ENCODE data around the gene ETNK2. TPM values are rescaled to one million over a fixed set of nuclear protein-coding genes. Genes with fewer than 3 reads are reported as not detected.

Gene ETNK2
- total RNA-seq, 4 donors from 2014 or later: 0.66 to 3.1 (median 2.3) TPM

DNA sequence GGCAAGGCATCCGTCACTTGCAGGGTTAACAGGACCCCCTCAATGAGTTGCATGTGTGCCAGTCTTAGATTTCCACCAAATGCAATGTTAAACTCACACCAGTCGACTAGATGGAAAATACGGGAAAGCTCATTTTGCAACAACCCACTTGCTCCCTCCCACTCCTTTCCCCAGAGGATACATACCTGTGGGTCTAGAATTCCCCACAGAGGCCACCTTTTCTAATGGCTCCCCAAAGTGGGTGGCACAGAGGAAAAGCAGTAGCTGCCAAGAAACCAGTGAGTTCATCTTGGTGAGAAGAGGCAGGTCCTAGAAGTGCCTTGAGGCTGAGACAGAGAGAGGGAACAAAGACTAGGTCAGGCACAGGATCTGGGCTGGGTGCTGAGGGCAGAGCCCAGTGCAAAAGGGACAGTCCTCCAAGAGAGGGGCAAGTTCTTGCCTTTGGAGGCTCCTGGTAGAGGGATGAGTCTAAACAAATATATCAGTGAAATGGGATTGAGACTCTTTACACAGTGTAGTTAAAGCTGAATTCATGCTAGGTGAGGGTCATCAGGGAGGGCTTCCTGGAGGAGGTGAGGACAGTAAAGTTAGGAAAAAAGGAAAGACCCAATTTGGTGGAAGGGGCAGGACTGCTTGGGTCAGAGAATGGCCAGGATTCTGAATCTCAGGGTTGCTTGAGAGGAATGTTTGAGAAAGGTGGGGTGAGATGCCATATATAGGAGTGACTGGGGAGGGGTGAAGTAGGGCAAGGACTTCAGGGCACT, 40.9 kb upstream of the ETNK2 start:
- in situ Hi-C loops (cut with MboI; ENCODE audit: low sequenced_read_pairs in 4 of 4): no loop called here
- intact Hi-C loops (cut with DNase I; ENCODE audit: low total_unique reads): no loop called here
- Histone ChIP-seq H3K4me3 (no peak overlapping the region), H3K27ac (no peak overlapping the region), H3K4me1 (peaks cover 0 to 5% of the 10 kb centered on the region in 2 donors), H3K36me3 (no peaks in the 10 kb centered on the region), H3K27me3 (peaks cover 3 to 27% (median 12%) of the 10 kb centered on the region in 3 donors), H3K9me3 (no peaks in the 10 kb centered on the region)
- TF ChIP-seq, protein P1, sequence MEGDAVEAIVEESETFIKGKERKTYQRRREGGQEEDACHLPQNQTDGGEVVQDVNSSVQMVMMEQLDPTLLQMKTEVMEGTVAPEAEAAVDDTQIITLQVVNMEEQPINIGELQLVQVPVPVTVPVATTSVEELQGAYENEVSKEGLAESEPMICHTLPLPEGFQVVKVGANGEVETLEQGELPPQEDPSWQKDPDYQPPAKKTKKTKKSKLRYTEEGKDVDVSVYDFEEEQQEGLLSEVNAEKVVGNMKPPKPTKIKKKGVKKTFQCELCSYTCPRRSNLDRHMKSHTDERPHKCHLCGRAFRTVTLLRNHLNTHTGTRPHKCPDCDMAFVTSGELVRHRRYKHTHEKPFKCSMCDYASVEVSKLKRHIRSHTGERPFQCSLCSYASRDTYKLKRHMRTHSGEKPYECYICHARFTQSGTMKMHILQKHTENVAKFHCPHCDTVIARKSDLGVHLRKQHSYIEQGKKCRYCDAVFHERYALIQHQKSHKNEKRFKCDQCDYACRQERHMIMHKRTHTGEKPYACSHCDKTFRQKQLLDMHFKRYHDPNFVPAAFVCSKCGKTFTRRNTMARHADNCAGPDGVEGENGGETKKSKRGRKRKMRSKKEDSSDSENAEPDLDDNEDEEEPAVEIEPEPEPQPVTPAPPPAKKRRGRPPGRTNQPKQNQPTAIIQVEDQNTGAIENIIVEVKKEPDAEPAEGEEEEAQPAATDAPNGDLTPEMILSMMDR (IDR thresholded peaks at IDR 0.05 in 4 of 5, conservative IDR thresholded peaks at IDR 0.05 in 1 of 5): no peak
- no peak for TF ChIP-seq POLR2A (IDR thresholded peaks at IDR 0.05)
- DNase-seq (no peak), ATAC-seq (no peak)

DNA sequence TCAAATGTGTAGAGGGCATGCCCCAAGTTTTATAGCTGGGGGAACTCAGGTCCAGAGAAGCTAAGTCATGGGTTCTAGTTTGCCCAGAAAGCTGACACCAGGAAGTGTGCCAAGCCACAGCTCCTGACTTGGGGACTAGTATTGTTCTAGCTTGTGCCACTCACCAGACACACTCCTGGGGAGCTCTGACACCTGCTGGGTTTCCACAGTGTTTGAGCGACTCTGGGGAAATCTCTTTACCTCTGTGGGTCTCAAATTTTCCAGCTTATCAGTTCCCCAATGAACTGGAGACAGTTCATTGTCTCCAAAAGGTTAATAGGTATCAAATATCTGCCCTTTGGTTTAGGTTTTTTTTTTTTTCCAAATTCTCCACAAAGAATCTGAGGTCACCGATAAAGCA, 40.2 kb upstream of the ETNK2 start:
- peaks cover 0 to 5% of the 10 kb centered on the region in 2 donors for H3K4me1 ChIP-seq
- H3K27me3 ChIP-seq: peaks cover 3 to 28% (median 12%) of the 10 kb centered on the region in 3 donors
- DNase-seq (no peak), ATAC-seq (no peak)
- no peak for TF ChIP-seq POLR2A (IDR thresholded peaks at IDR 0.05)
- TF ChIP-seq, protein P1 (IDR thresholded peaks at IDR 0.05 in 4 of 5, conservative IDR thresholded peaks at IDR 0.05 in 1 of 5): no peak
- no peak overlapping the region for H3K4me3 ChIP-seq
- H3K36me3 ChIP-seq: no peaks in the 10 kb centered on the region
- H3K9me3 ChIP-seq: no peaks in the 10 kb centered on the region
- in situ Hi-C loops (cut with MboI; ENCODE audit: low sequenced_read_pairs in 4 of 4) (no loop called here), intact Hi-C loops (cut with DNase I; ENCODE audit: low total_unique reads) (no loop called here)
- no peak overlapping the region for H3K27ac ChIP-seq

DNA sequence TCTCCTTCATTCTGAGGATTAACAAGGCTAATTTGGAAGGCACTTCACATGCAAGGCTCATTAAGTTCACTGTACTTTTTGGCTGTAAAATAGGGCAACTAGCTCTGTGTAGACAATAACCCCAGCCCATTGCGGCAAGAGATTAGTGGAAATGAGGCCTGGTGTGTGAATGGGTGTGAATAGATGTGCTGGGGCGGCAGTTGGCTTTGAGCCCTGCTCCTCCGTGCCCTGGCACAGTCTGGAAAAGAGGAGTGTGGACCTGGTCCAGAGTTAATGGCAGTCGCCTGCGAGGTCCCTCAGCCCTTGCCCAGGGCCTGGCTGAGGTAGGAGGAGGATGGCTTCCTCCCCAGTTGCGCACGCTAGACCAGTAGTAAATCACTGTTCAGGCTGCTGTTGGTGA, 39.6 kb upstream of the ETNK2 start:
- DNase-seq (no peak), ATAC-seq (no peak)
- H3K4me3 ChIP-seq: no peak overlapping the region
- in situ Hi-C loops (cut with MboI; ENCODE audit: low sequenced_read_pairs in 4 of 4): no loop called here
- H3K4me1 ChIP-seq: peaks cover 0 to 5% of the 10 kb centered on the region in 2 donors
- H3K36me3 ChIP-seq: no peaks in the 10 kb centered on the region
- intact Hi-C loops (cut with DNase I; ENCODE audit: low total_unique reads): no loop called here
- no peaks in the 10 kb centered on the region for H3K9me3 ChIP-seq
- H3K27ac ChIP-seq: no peak overlapping the region
- TF ChIP-seq POLR2A (IDR thresholded peaks at IDR 0.05): no peak
- TF ChIP-seq, protein P1 (IDR thresholded peaks at IDR 0.05 in 4 of 5, conservative IDR thresholded peaks at IDR 0.05 in 1 of 5): no peak
- H3K27me3 ChIP-seq: peaks cover 3 to 28% (median 12%) of the 10 kb centered on the region in 3 donors

DNA sequence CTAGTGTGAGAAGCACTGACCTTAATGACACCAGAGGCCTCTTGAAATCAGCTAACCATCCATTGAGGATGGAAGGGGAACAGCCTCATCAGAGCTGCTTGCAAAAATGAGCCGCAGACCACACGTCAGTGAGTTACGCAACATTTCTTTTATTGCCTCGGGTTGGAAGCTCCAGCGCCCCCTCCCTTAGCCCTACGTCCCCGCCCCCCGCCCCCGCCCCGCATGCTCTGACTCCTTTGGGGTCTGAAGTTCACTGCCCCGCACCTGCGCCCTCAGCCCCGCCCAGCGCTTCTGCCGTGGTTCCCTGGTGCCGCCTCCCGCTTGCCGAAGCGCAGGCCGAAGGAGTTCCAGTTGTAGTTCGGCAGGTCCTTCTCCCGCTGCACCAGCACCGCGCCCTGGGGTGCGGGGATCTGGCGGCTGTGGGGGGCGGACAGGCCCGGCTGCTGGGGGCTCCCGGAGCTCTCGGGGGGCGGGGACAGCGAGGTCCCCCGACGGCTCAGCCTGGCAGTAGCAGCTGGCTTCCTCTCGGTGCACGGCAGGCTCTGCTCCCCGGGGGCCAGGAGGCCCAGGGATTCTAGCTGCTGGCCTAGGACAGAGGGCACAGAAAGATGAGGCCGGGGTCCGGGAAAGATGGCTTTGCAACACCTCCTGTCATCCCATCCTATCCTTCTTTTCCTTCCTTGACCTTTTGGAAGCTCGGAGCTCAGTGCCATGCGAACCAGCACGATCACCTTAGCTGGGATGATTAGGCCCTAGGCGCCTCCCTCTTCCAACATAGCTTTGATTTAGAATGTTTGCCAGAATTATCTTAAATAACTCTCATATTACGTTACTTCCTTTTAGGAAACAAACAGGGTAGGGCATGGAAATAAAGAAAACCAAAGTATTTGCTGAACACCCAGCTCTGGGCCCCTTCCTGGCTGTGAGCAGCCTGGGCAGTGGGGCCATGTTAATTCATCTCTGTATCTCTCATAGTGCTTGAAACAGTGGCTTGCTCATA, 38.7 kb upstream of the ETNK2 start:
- Histone ChIP-seq H3K27me3 (peaks cover 3 to 28% (median 12%) of the 10 kb centered on the region in 3 donors), H3K4me3 (peak overlapping the region in 1 of 4 donors; percentile 22), H3K36me3 (no peaks in the 10 kb centered on the region), H3K27ac (no peak overlapping the region), H3K4me1 (peaks cover 0 to 5% of the 10 kb centered on the region in 2 donors), H3K9me3 (no peaks in the 10 kb centered on the region)
- intact Hi-C loops (cut with DNase I; ENCODE audit: low total_unique reads): no loop called here
- in situ Hi-C loops (cut with MboI; ENCODE audit: low sequenced_read_pairs in 4 of 4): no loop called here
- DNase-seq: no peak
- ATAC-seq: no peak
- TF ChIP-seq, protein P1 (IDR thresholded peaks at IDR 0.05 in 4 of 5, conservative IDR thresholded peaks at IDR 0.05 in 1 of 5): no peak
- no peak for TF ChIP-seq POLR2A (IDR thresholded peaks at IDR 0.05)
